GM12878 (cell line): ENCODE measurements around the gene CTDP1.

ENCODE experiments used
- ATF2 ChIP-seq: IDR thresholded peaks from 2 replicates; pipeline ENCODE4 v1.6.1; 2012; ENCODE audit warnings: low read length, inconsistent platforms
- ETV6 ChIP-seq, 2 experiments: fragments of 450-650 bp in 1 of 2; IDR thresholded peaks in 1 of 2; conservative IDR thresholded peaks in 1 of 2; 2 replicates each; pipeline ENCODE4 v1.6.1; 2014; ENCODE audit warnings: antibody characterized with exemption in 1 of 2, borderline replicate concordance in 1 of 2, low read depth in 1 of 2, mild to moderate bottlenecking in 1 of 2, moderate library complexity in 1 of 2
- NBN ChIP-seq: fragments of 450-650 bp; IDR thresholded peaks from 2 replicates; pipeline ENCODE4 v1.6.1; 2016
- POLR2A ChIP-seq: IDR thresholded peaks from 2 replicates; pipeline ENCODE4 v1.6.1; 2011; ENCODE audit warnings: low read depth, mild to moderate bottlenecking, low read length
- RELB ChIP-seq: fragments of 450-650 bp; IDR thresholded peaks from 2 replicates; pipeline ENCODE4 v1.6.1; 2017; ENCODE audit warnings: low read depth, mild to moderate bottlenecking, moderate library complexity
- TF ChIP-seq, protein P1 (sequence below): IDR thresholded peaks from 2 replicates; pipeline ENCODE4 v1.6.1; 2012; ENCODE audit warnings: low read depth, low read length, improper control_type of control experiment
- TF ChIP-seq, protein P2 (sequence below), 3 experiments: IDR thresholded peaks in 2 of 3; conservative IDR thresholded peaks in 1 of 3; 2 replicates each; pipeline ENCODE4 v1.5.1; 2011; ENCODE audit warnings: low read depth in 3 of 3, low read length in 3 of 3, mild to moderate bottlenecking in 3 of 3, control low read depth in 2 of 3, moderate library complexity in 2 of 3, inconsistent platforms in 1 of 3, mixed read lengths in 1 of 3; ENCODE audit not compliant: control insufficient read depth in 2 of 3, insufficient read depth in 1 of 3; ENCODE audit errors: extremely low read depth in 1 of 3

DNA sequence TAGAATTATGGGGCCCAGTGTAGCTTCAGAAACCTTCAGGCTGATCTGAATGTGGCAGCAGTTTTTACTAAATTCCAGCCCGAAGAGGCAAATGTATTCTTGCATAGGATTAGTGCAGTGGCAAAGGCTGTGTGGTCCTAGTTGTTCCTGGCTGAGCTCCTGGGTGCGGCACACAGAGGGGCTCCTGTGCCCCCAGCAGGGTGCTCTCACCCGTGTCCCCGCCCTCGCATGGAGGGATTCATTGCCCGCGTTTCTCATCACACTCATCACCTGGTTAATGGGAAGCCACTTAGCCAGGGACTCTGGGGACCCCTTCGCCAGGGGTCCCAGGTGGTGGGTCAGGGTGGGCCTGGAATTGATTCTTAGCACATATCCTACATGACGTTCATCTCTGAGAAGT is 122.0 kb downstream of the CTDP1 start:
- TF ChIP-seq POLR2A (no peak), ATF2 (no peak), NBN (no peak), ETV6 (conservative IDR thresholded peaks at IDR 0.05 in 1 of 2, IDR thresholded peaks at IDR 0.05 in 1 of 2; ENCODE audit: borderline replicate concordance in 1 of 2, low read depth in 1 of 2) (no peak), RELB (no peak)
- TF ChIP-seq, protein P1, sequence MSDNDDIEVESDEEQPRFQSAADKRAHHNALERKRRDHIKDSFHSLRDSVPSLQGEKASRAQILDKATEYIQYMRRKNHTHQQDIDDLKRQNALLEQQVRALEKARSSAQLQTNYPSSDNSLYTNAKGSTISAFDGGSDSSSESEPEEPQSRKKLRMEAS, result no peak
- TF ChIP-seq, protein P2, sequence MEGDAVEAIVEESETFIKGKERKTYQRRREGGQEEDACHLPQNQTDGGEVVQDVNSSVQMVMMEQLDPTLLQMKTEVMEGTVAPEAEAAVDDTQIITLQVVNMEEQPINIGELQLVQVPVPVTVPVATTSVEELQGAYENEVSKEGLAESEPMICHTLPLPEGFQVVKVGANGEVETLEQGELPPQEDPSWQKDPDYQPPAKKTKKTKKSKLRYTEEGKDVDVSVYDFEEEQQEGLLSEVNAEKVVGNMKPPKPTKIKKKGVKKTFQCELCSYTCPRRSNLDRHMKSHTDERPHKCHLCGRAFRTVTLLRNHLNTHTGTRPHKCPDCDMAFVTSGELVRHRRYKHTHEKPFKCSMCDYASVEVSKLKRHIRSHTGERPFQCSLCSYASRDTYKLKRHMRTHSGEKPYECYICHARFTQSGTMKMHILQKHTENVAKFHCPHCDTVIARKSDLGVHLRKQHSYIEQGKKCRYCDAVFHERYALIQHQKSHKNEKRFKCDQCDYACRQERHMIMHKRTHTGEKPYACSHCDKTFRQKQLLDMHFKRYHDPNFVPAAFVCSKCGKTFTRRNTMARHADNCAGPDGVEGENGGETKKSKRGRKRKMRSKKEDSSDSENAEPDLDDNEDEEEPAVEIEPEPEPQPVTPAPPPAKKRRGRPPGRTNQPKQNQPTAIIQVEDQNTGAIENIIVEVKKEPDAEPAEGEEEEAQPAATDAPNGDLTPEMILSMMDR (IDR thresholded peaks at IDR 0.05 in 2 of 3, conservative IDR thresholded peaks at IDR 0.05 in 1 of 3; ENCODE audit: control insufficient read depth in 2 of 3, extremely low read depth in 1 of 3, insufficient read depth in 1 of 3, low read depth in 3 of 3, low read length in 3 of 3), result no peak
